Fibroblast of lung (primary cell): ENCODE results near the gene ZNF486.
"Not testable (repeated sequence)": the region's sequence is repeated elsewhere in the genome, so short reads cannot be mapped to it uniquely, and the experiment has no call there.

Experiments
- CTCF ChIP-seq, 2 donors: IDR thresholded peaks in 1 of 2; conservative IDR thresholded peaks in 1 of 2; 1 replicate in 1 of 2; 2 replicates in 1 of 2; pipeline ENCODE4 v1.5.1; 2011 to 2012; ENCODE audit warnings: low read length in 2 of 2, control low read depth in 1 of 2, inconsistent platforms in 1 of 2, low read depth in 1 of 2, mild to moderate bottlenecking in 1 of 2
- EZH2 ChIP-seq: IDR thresholded peaks from 2 replicates; pipeline ENCODE4 v1.5.1; 2012; ENCODE audit warnings: low read length, control low read depth, mild to moderate bottlenecking; ENCODE audit errors: missing control alignments

- TF ChIP-seq CTCF (conservative IDR thresholded peaks at IDR 0.05 in 1 of 2, IDR thresholded peaks at IDR 0.05 in 1 of 2; ENCODE audit: low read depth in 1 of 2, low read length in 2 of 2); EZH2: not testable (repeated sequence)
These were observed 81.2 kb downstream of the ZNF486 start for GRCh38 chr19:20248258-20248657.
